Limb (tissue), 2 donors: Measurements from ENCODE around the gene LRRC4C.

Source experiments
- DNase-seq, 2 donors: peaks; one replicate each; pipeline ENCODE4 v3.0.0-alpha.2; 2016; ENCODE audit errors: extremely low spot score in 2 of 2

LRRC4C gene

GRCh38 chr11:41267451-41267850 is 192.0 kb downstream of the LRRC4C start:
- no peak for DNase-seq

- no peak for DNase-seq
Observed at GRCh38 chr11:41256041-41256440, 203.4 kb downstream of the LRRC4C start.

- DNase-seq, result no peak
Observed at GRCh38 chr11:41254966-41255365, 204.5 kb downstream of the LRRC4C start.

GRCh38 chr11:41250408-41250935 is 209.0 kb downstream of the LRRC4C start:
- DNase-seq, result no peak

GRCh38 chr11:41247621-41248020 is 211.8 kb downstream of the LRRC4C start:
- DNase-seq, result no peak

- DNase-seq, result no peak
Observed at GRCh38 chr11:41246399-41246745, 213.1 kb downstream of the LRRC4C start.

- DNase-seq, result no peak
Observed at GRCh38 chr11:41245704-41246398, 213.6 kb downstream of the LRRC4C start.

GRCh38 chr11:41245184-41245583 is 214.3 kb downstream of the LRRC4C start:
- no peak for DNase-seq

- DNase-seq, result no peak
Observed at GRCh38 chr11:41237382-41237781, 222.1 kb downstream of the LRRC4C start.

- no peak for DNase-seq
Observed at GRCh38 chr11:41235668-41236067, 223.8 kb downstream of the LRRC4C start.

- no peak for DNase-seq
Observed at GRCh38 chr11:41225856-41226633, 233.4 kb downstream of the LRRC4C start.

- DNase-seq, result no peak
Observed at GRCh38 chr11:41222236-41222635, 237.2 kb downstream of the LRRC4C start.

- DNase-seq, result no peak
Observed at GRCh38 chr11:41206388-41206787, 253.1 kb downstream of the LRRC4C start.

- DNase-seq, result peak; percentile 13 to 61
Observed at GRCh38 chr11:41201156-41201555, 258.3 kb downstream of the LRRC4C start.

- DNase-seq, result no peak
Observed at GRCh38 chr11:41190437-41191082, 268.9 kb downstream of the LRRC4C start.

GRCh38 chr11:41189701-41190436 is 269.6 kb downstream of the LRRC4C start:
- no peak for DNase-seq

GRCh38 chr11:41177791-41178190 is 281.7 kb downstream of the LRRC4C start:
- no peak for DNase-seq

- DNase-seq, result no peak
Observed at GRCh38 chr11:41175304-41175972, 284.0 kb downstream of the LRRC4C start.

- DNase-seq, result no peak
Observed at GRCh38 chr11:41146326-41146725, 313.1 kb downstream of the LRRC4C start.

- DNase-seq, result no peak
Observed at GRCh38 chr11:41145420-41145819, 314.0 kb downstream of the LRRC4C start.

- DNase-seq, result no peak
Observed at GRCh38 chr11:41134971-41135370, 324.5 kb downstream of the LRRC4C start.
